Stimulated activated CD4-positive, alpha-beta T cell treated with anti-CD3 and anti-CD28 coated beads, Interleukin-4, amount 100 ng/mL, for 1 hour (primary cell): ENCODE data around the gene PLOD2.

ENCODE experiments used
- DNase-seq: peaks from one replicate; pipeline ENCODE4 v3.0.0-alpha.2; 2020

The PLOD2 gene

DNA sequence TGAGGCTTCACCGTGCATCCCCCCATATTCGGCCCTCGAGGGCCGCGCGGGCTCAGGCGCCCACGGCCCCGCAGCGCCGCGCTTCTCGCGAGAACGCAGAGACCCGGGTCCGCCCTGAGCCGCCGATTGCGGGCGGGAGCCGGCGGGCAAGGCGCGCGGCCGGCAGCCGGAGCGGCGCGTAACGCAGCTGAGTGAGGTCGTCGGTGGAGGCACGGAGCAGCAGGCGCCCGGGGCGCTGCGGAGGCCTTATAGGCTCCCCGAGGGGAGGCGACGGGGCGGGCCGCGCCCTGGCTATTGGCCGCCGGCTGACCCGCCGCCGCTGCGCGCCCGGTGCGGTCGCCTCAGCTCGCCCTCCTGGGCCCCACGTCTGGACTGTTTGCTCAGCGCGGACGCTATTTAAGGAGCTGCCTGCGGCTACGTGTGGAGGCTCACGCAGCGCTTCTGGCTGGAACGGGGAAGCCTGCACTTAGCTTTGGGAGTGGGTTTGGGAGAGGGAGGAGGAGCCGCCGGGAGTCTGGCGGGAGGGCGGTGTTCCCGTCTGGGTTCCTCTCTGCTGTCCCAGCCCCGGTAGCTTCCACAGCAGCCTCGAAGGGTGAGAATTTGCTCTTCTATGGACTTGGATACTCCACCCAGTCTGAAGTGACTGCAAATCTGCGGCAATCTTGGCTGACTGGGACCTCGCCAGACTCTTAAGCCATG lies at the start of gene PLOD2:
Gene PLOD2, minus strand, starts transcription at position 221 of the 699 bp plus-strand sequence. Its CDS starts 195 bp downstream, at position 26.
- DNase-seq, result peak; percentile 3

DNA sequence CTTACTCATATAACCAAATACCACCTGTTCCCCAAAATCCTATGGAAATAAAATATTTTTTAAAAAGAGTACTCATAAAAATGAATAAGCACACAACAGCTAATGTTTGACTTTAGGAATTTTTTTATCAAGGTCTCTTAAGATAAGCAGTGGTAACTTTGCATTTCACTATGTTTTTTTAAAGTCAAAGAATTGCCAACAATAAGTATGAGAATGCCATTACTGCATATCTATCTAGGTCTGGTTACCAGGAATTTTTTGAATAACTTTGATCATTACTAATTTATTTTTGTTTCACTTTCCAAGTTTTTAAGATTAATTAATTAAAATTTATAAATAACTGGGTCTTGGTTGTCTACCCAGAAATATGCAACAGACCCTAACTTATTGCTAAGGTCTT lies 48.4 kb upstream of the PLOD2 start:
- no peak for DNase-seq

DNA sequence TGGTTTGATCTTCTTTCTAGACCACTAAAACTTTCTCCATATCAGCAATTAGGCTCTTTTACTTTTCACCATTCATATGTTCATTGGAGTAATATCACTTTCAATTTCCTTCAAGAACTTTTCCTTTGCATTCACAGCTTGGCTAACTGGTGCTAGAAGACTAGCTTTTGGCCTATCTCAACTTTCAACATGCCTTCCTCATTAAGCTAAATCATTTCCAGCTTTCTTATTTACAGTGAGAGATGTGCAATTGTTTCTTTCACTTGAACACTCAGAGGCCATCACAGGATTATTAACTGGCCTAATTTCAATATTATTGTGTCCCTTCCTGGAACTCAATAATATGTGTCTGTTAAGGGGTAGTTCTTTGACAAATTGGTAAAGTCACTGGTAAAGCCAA lies 42.8 kb upstream of the PLOD2 start:
- DNase-seq, result no peak

DNA sequence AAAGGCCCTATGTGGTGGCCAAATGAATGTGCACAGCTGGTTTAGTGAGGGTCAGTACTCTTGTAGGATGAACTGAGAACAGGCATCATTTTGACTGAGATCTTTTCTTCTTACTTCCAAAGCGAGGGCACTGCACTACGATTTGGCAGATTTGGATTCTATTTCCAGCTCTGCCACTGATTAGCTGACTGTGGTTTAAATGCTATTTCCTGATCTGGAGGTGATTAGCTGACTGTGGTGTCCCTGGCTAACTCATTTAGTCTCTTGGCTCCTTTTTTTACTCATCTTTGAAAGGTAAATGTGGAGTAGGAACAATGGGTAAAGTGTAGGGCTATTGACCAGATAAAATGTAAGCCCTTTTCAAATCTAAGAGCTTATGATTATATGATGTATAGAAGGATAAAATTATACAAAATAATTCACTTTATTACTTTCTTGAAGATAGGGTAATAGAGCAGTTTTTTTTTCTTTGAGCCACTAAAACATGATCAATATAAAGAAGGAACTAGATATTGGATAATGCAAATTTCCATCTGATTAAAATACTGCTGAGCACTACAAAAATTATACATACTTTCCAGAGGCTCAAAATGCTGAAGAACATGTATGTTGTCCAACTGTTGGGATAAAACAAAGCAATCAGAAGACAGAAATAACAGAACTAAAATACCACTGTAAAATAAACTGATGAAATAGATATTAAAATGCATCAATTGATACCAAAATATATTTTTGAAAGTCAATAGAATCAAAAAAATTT lies 39.7 kb upstream of the PLOD2 start:
- DNase-seq, result no peak

DNA sequence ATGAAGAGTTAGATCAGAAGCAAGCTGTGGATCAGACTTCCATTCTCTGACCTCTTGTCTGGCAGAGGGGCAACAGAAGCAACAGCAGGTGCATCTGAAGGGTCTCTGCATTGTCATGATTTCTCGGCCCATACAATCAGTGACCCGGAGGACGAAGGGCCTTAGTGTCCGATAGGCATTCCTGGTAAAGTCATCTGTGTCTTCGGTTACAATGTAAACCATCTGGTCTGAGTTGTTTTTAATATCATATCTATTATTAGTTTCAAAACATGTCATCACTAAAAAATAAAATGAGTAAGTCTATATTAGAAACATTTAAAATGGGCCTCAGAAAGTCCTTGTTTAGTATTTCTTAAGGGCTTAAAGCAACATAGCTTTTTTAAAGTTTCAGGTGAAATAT lies 38.8 kb upstream of the PLOD2 start:
- no peak for DNase-seq

DNA sequence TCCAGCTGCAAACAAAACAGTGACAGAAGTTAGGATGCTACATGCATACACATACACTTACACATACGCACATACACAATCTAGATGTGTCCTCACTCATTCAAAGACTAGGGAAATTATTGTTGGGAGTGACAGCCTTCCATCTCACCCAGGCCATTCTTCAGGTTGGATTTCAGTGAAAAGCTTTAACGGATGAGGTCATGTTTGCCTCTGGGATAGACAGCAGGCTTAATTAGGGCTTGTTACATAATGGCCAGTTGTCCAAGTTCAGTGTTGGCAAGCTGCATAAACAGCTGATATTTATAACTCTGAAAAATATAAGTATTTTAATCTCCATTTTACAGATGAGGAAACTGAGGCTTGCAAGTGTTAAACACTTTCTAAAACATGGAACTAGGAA lies 35.8 kb upstream of the PLOD2 start:
- no peak for DNase-seq

DNA sequence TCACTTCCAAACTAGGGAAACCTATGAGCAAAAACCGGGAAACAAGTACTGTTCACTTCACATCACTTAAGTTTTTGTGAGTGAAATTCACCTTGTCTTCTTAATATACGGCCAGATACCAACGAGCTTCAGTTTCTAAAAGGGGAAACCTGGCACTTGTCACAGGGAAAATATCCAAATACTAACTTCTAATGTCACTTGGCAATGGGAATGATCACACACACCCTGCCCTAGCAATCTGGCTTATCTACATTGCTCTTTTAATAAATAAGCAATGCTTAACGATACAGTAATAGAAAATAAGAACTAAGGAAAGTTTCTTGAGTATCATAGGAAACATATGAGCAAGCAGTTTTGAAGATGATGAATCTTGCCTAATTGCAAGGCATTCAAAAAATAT lies 34.6 kb upstream of the PLOD2 start:
- no peak for DNase-seq

DNA sequence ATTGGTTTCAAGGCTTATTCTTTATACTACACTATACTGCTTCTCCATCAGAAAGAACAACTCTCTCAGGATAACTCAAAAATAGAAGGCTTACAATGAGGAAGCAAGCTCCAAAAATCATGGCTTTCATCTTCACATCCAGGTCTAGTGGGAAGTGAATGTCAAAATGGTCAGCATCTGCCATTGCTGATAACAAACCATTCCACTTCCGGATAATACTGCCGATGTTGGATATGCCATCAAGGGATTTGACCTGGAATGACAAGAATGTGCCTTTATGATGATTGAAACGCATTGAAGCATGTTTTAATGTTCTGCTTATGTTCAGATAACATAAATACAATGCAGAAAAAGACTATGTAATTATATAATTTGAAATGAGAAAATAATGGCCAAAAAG lies 34.0 kb upstream of the PLOD2 start:
- DNase-seq, result no peak

DNA sequence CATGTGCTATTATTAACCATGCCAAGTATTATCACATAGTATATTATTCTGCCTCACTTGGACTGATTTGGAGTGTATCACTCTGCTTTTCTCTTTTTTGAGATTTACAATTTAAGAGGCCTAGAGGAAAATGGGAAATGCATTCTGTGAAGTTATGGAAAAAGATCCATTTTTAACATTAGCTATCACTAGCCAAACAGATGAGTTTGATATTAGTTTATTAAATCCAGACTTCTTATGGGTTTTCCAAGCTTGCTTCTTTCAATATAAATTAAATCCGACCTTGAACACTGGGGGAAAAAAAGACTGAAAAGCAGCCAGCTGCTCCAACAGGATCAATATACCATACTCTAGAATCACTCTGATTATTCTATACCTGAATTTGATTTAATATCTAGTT lies 30.1 kb upstream of the PLOD2 start:
- DNase-seq, result no peak

DNA sequence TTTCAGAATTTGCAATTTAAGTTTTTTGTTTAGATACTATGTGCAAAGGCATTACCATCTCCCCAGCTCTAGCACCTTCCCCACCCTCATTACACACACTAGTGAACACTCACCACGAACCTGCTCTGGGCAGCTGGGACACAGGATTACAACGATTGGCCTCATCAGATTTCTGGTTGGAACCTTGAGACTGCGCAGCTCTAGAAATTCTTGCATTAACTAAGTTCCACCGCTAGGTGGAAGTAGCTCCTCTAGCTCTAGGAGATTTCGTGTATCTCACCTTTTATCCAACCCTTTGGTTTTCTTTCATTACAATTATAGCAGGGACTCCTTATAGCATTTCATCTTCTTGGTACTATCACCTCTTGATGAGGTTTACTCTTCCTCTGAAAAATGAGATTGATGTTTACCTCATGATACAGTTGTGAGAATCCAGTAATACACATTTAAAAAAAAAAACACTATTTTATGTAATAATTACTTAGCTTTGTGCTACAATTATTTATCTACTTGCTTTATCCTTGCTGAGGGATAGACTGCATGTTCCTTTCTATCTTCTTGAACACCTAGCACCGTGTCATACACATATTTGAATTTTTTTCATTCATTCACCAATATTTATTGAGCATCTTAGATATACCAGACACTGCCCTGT lies 28.7 kb upstream of the PLOD2 start:
- no peak for DNase-seq

DNA sequence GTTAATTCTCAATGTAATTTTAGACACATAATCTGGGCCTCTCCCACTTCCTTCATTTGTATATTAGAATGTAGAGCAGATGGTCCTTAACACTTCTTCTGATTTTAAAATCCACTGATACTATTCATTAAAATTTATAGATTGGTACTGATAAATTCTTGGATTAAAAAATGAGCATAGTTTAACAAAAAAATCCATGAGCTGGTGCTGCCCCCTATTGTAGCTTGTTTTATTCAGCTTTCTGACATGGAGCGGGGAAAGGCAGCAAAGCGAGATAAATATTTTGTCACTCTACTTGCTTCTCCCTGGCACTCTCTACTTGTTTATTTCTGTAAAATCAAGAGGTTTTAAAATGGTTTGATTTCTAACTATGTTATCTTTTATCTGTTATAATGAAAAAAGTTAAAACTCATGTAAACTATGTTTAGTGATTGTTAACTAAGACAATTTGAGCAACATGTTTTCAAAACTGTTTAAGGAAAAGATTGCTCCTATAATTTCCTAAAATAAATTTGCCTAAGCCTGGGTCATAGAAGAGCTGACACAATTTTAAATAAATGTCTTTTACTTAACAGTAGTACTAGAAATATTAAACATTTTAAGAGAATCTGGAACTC lies 26.5 kb upstream of the PLOD2 start:
- DNase-seq, result no peak

DNA sequence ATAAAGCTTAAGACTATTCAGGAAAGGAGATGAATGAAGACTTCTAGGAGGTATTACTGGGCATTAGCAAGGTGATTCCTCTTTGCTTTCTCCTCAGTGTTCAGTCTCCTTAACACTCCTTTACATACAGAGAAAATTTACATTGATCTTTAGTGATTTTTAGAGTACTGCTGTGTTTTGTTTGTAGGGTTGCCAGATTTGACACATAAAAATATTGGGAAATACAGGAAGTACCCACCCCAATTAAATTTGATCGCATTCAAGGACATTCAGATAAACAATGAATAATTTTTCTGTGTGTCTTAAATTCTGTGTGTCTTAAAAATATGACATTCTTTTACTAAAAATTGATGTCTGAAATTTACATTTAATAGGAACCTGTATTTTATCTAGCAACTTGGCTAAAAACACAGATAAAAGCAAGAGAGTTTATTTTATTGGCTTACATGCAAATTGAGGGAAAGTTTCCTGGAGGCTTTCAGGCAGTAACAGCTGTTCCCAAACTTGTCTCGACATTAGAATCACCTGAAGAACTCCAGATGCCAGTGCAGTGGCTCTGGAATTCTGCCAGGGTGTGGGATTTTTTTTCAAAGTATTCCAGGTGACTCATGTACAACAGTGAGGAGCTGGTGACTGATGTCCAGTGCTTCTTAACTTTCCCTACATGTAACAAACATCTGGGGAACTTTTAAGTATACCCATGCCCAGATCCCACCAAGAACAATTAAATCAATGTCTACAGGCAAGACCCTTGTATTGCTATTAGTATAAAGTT lies 23.4 kb upstream of the PLOD2 start:
- DNase-seq, result no peak

DNA sequence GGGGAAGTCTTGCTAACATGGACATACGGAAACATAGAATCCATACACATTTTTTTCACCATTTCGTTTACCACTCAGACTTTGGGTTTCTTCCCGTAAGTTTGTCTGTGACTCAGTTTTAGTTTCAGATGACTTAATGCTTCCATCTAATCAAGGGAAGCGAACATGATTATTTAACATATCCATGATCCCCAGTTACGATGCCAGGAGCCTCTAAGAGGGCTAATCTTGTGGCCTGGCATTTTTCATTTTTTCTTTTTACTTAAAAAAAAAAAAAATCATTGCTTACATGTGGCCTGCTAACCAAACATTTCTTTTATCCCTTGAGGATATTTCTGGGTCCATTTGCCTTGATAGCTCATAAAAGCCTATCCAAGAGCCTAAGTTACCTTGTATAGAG lies 20.2 kb upstream of the PLOD2 start:
- no peak for DNase-seq

DNA sequence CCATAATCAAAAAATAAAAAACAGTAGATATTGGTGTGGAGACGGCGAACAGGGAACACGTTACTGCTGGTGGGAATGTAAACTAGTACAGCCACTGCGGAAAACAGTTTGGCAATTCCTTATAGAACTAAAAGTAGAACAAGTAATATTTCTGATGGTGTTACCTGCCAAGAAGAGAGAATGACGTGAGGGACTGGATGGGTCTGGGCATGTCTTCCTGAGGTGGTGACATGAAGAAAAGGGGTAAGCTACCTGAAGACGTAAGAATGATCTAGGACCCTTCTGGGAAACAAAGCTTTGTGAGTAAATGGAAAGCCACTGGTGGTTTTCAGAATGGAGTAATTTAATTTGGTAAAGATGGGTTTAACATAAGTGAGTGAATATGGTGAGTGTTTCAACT lies 19.4 kb upstream of the PLOD2 start:
- DNase-seq, result no peak

DNA sequence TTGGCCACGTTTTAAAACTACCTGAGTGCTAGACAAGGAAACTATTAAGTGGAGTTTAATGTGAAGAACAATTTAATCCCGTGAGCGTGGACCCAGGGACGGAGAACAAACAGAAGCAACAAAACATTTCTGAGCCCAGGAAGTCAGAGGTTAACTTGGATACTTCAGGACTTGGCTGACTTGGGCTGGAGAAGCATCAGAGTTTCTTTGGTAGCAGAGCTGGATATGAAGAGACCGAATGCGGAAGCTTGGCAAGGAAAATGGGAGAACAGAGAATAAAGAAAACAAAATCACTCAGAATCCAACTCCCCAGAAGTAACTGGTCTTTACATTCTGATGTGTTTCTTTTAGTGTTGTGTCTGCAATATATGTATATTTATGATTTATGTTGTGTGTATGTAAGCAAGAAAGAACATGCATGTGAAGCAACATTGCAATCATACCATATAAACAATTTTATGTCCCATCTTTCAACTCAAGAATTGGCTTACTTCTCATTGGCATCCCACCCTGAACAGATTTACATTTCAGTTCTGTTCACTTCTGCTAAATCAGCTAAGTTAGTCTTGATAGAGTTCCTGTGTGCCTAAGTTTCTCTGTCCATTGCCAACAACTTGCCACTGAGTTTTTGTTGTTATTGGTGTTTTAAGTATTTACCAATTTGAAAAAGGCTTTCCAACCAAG lies 17.2 kb upstream of the PLOD2 start:
- DNase-seq, result no peak

DNA sequence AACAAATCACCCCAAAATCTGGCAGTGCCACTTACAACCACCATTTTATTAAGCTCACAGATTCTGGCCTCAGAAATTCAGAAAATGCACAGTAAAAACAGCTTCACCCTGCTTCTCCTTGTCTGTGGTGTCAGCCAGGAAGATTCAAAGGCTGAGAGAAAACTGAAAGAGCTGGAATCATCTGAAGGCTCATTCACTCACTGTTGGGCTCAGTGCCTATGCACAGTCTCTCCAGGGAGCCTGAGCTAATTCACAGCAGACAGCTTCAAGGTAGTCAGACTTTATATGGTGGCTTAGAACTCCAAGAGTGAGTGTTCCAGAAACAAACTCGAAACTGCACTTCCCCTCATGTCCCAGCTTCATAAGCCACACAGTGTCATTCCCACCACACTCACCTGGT lies 16.5 kb upstream of the PLOD2 start:
- no peak for DNase-seq

DNA sequence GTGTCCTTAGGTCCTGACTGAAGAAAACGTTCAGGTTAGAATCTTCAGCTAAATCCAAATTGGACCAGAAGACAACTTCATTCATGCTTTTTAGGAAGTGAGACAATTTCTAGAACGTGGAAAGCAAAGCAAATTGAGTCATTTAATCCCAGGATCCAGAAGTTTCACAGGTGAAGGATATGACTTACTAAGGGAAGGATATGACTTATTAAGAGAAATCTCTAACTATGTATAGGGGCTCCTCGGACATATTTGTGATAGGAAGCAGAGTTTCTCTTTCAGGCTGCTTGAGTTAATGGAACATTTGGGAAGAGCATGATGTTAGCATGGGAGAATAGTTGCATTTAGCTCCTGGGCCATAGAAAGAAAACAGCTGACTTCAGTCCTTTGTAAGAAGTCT lies 16.1 kb upstream of the PLOD2 start:
- no peak for DNase-seq

DNA sequence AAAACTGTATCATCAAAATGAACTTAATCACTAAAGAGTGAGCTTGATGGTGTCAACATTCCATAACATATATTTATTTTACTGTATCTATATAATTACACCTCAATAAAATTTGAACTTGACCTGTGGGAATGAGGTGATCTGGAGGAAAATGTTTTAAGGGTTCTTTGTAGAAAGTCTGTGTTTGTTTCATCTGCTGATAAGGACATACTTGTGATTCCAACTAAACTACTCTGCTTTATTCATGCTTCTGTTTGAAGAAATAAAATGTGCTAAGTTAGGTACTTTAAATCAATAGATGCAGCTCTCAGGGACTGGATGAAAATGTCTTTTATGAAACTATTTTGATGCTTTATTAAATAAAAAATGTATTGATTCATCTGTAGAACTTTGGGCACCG lies 11.6 kb upstream of the PLOD2 start:
- no peak for DNase-seq

DNA sequence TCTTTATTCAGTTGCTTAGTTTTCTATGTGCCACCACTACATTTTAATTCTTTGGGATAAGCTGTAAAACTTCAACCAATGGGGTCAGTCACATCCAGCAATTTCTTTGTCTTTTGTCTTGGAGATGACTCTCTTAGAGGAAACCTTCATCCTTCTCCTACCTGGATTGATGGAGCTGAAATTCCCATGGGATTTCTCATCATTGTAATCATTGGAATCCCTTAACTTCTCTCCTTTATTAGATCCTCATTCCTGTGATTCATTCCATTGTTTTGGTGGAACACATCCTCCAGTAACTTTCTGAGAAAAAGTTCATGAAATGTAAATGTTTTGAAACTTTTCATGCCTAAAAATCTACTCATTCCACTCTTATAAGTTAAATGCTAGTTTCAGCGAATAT lies 9.6 kb upstream of the PLOD2 start:
- no peak for DNase-seq

DNA sequence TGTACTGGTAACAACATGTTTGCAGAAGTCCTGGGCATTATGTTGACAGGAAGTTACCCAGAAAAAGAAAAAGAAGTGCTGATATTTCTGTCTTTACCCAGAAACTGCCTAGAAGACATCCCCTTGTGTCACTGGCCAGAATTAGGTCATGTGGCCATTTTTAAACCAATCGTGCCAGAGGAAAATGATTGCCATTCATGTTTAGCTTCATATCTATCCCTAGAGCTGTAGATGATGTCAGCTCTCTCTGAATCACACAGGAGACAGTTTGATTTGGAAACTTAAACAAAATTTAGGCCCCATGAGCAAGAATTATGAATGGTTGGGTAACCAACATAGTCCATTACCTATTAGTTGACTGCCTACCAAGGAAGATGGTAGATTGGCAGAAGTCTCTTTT lies 8.9 kb upstream of the PLOD2 start:
- no peak for DNase-seq

DNA sequence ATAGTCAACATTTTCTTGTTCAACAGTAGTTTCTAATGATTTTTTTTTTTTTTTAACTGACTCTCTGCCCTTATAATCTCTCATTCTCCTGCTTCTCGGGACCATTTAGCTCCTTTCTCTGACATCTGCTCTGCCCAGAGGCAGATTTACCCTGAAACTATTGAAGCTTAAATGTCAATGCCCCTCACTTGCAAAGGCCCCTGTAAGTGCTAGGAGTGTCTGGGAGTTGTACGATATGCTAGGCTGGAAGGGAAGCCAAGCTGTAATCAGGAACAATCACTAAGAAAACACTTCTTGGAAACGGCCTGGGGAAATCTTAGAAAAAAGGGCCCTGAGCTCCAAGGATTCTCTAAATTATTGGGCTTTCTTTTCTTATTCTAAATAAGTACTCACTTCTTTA lies 5.8 kb upstream of the PLOD2 start:
- no peak for DNase-seq

DNA sequence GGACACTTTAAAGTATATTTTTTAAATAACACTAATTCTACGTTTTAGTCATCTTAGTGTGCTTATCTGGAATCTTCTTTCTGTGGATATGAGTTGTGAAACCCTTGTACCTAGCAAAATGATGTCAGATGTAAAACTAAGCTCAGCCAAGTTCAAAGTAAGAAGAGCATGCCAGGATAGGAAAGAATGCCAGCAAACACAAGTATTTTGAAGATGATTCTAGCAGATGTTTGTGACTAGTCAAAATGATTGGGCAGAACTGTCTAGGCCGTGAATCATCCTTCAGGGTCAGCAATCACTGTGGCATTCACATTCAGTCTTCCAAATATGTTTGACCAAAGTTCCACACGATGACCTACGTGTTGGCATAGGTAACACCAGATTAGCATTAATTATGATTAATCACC lies 5.4 kb upstream of the PLOD2 start:
- DNase-seq, result no peak
